HG03066 (cell line): ENCODE measurements around the gene PDIA5.
"Not testable (repeated sequence)": the region's sequence is repeated elsewhere in the genome, so short reads cannot be mapped to it uniquely, and the experiment has no call there.

ENCODE experiments used
- ATAC-seq: cut with Tn5 transposase; IDR thresholded peaks from one replicate; pipeline ENCODE4 v1.9.1; 2021; ENCODE audit warnings: low read depth; ENCODE audit not compliant: unreplicated experiment

Gene PDIA5

GRCh38 chr3:123140550-123140949 lies 73.7 kb downstream of the PDIA5 start:
- ATAC-seq: no peak

GRCh38 chr3:123141276-123141675 lies 74.5 kb downstream of the PDIA5 start:
- ATAC-seq: no peak

DNA sequence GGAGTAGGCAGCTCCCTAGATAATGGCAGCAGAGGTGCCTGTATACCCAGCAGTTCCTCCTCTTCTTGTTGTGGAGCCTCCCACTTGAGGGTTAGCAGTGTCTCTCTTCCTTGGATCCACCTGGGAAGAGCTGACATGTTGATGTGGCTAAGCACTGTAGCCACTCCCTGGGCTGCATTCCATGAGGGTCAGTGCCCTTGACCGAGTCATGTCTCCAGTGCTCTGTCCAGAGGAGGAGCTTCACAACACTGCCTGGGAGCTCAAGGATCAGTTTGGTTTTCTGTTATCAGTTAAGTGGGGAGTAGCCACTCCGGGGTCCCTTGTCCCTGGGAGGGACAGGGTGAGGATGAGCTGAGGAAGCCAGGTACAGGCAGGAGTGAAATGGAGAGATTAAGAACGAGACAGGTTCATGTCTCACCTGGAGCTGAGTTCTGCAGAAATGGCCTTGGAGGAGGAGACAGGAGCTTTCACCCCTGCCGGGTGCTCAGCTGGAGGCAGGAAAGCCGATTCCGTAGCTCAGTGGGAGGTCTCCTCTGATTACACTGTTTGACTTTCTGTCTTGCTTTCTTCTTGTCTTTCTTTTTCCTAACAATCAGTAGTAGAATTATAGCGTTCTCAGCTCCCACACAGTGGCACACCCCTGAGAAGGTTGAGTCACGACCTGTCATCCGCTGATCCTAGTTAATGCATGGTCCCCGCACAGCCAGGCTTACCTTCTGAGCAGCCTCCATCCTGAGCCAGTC lies 77.0 kb downstream of the PDIA5 start:
- no peak for ATAC-seq

- ATAC-seq: no peak
These were observed 81.1 kb downstream of the PDIA5 start for GRCh38 chr3:123147754-123148535.

DNA sequence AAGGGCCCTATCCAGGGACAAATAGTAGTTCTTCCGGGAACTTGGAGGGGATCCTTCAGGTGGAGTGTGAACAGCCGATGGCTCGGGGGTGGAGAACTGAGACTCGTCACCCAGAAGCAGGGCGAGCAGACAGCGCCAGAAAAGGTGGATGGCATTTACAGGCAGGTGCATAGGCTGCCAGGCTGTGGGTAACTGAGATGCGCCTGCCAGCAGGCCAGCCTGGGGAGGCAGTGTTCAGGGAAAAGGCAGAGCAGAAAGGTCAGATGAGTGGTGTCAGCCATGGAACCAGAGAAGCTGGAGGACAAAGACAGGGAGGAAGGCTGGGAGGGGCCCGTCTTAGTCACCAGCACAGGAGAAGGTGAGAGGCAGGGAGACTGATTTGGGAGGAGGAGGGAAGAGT lies 81.9 kb downstream of the PDIA5 start:
- ATAC-seq: no peak

DNA sequence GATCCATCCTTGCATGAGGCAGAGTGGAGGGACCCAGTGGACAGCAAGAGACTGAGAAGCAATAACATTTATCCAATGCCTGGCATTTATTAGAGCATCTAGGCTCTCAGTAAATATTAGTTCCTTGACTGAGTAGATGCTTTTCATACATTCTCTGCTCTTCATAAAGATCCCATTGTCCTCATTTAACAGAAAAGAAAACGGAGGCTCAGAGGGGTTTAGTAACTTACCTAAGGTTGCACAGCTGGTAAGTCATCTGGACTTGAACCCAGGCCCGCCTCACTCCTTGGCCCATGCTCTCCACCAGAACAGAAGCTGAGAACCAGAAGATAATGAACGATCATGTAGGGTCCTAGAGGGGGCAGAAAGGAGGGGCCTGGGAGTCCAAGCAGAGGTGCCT lies 82.7 kb downstream of the PDIA5 start:
- ATAC-seq: no peak

DNA sequence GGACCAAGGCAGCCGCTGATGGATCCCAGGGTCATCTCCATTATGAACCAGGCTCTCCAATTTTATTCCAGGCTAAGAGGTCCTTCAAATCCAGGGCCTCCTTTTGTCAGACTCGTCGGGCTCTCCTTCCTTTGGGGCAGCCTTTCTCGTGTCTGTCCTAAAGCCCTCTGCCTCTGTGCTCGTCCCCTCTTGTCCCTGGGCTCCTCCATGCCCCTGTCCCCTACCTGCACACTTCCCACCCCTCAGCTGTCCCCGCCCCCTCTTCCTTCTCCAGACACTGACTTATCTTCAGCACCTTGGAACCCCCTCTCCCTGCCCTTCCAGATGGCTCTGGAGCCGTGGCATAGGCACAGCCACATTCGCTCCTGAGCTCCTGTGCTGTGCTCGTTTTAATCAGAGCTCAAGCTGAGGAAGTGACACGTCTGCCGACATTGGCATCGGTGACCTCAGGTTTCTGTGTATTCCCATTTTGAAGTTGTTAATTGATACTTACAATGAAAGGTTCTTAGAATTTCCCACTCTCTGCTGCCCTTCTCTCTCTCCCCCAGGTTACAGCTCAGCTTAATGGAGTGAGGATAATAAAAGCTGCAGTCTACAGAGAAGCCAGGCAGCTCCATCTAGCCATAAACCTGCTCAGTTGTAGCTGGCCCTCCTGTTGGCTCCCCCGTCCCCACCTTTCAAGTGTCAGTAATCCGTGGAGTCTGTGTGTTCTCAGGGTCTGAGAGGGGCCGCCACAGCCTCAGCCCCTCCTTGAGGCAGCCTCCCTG lies 83.8 kb downstream of the PDIA5 start:
- ATAC-seq: no peak

- no peak for ATAC-seq
These were observed 84.5 kb downstream of the PDIA5 start for GRCh38 chr3:123151251-123151705.

- not testable (repeated sequence) for ATAC-seq
These were observed 85.1 kb downstream of the PDIA5 start for GRCh38 chr3:123151853-123152420.

- no peak for ATAC-seq
These were observed 85.9 kb downstream of the PDIA5 start for GRCh38 chr3:123152687-123153086.

DNA sequence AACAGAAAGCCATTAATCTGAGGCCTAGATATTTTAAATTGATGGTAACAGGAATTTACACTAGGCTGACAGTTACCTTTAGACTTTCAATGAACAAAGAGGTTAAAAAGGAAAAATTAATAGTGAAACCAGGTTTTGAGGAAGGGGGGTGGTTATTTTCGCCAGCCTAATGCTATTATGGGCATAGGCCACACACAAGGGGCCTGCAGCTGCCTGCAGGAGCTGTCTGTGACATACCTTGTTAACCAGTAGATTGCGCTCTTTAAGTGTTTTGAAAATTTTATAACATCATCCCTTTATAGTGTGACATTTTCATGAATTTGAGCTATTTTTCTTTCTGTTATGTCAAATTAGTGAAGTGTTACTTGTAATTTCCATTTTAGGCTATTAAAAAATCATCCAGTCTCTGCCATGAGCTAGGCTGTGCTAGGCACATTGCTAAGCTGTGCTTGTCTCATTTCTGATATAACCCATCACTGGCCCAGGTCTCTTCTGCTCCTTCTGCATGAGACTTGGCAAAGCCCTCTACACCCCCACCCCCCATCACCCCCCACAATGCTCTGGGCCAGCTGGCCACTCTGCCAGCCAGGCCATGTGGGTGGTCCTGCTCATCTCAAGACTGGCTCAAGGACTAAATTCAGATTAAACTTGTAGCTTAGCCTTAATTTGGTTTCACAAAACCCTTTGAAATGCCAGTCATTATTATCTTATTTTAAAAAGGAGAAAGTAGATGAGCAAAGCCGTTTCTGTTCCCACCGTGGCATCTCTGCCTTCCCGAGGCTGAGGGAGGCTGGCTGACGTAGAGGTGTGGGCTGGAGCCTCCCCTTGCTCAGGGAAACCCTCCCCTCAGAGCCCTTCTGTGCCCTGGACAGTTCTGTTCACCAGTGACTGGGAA lies 86.5 kb downstream of the PDIA5 start:
- ATAC-seq: no peak

DNA sequence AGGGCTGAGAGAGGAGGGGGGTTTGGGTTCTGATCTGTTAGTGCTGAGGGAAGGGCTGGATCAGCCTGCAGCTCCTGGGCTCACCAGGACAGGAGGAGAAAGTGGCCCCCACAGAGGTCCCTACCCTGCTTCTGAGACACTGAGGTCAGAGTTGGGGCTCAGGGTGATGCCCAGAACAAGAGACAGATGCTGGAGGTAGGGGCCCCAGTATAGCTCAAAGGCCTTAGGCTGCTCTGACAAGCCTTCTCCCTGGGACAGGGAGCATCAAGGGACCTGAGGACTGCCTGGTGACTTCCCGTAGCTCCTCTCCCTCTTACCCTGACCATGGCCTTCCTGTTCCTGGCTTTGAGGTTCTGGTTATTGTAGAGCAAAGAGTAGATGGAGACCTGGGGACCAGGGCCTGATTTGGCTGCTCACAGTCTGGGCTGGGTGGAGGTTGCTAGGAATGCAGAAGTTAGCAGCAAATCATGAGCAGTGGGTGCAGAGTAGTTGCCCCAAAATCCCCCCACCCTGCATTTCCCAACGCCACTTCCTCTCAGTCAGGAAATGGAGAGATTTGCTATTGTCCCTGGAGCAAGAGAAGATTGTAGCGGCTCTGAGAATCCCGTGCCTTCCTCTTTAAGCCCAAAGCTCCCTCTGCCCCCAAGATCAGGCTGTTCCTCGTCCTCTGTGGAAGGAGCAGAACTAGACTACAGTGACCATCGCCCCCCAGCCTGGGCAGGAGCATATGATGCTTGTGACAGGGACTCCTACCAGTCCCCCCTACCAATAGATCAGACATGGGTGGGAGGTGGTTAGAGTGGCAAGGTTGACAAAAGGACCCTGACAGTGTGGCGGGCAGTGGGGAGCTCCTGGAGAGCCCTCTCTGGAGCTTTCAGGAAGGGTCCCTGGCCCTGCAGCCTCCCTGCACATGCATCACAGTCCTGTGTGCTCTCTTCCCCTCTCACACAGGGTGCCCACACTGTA lies 87.5 kb downstream of the PDIA5 start:
- no peak for ATAC-seq

DNA sequence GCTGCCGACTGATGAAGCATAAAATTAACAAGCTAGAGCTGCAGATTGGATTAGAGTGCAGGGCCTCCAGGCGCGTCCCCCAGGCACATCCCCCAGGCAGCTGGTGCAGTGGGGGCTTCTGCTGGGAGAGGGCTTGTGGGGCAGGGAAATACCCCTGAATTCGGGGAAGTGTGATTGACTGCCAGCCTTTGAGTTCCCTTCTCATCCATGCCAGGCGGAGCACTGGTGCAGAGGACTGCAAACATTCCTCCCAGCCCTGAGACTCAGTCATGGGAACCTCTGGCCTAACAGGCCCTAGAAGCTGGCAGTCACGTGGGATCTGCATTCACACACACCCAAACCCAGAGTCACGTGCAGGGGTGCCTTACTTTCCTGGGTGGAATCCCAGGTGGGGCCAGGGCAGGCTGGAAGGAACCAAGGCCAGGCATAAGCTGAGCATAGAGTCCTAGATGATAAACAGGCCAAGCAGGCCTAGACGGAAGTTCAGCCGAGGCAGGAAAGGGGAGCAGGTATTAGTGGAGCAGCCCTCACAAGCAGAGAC lies 88.7 kb downstream of the PDIA5 start:
- ATAC-seq: no peak

- ATAC-seq: no peak
These were observed 89.6 kb downstream of the PDIA5 start for GRCh38 chr3:123156276-123156995.

- no peak for ATAC-seq
These were observed 90.4 kb downstream of the PDIA5 start for GRCh38 chr3:123157209-123157597.

DNA sequence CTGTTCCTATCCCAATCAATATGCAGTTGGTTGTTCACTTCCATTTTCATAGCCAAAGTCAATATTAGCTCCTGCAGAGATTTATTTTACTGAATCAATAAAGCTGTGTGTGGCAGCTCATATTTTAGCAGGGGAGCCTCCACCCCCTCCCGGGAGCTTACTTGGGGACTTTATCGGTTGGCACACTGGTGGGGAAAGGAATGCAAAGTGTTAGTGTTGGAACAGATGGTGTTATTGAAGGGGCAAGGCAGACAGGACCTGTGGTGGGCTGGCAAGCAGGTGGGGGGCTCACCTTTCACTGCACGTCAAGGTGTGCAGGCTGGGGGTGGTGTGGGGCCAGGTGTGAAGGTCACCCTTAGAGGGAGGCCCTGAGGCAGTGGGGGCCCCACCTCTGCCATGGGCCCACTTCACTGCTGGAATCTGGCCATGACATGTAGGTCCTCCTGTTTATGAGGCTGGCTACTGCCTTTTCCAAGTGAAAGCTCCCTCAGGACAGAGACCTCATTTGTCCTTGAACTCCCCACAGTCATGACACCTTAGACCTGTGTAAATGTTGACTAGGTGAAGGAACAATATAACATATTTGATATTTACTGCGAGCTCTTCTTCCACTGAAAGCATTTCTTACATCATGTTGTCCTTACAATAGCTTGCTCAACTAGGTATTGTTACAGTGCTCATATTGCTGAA lies 90.9 kb downstream of the PDIA5 start:
- ATAC-seq: no peak

GRCh38 chr3:123158330-123158729 lies 91.5 kb downstream of the PDIA5 start:
- ATAC-seq: no peak
